ENCODE measurements around the gene BCAN. TPM values are rescaled to one million over a fixed set of nuclear protein-coding genes. Genes with fewer than 3 reads are reported as not detected.

The BCAN gene
- total RNA-seq, 1 donor from 2014 or later = 2.1 TPM

GRCh38 chr1:156644146-156644545, 2.2 kb downstream of the BCAN start:
- no peak for DNase-seq

GRCh38 chr1:156644640-156645039, 2.7 kb downstream of the BCAN start:
- no peak for DNase-seq

GRCh38 chr1:156645056-156645455, 3.1 kb downstream of the BCAN start:
- DNase-seq = no peak

- DNase-seq = no peak
These were observed 3.7 kb downstream of the BCAN start for GRCh38 chr1:156645666-156646065.

- DNase-seq = no peak
These were observed 4.9 kb downstream of the BCAN start for GRCh38 chr1:156646738-156647211.

- no peak for DNase-seq
These were observed 5.4 kb downstream of the BCAN start for GRCh38 chr1:156647351-156647750.

- DNase-seq = no peak
These were observed 6.6 kb downstream of the BCAN start for GRCh38 chr1:156648496-156648895.

GRCh38 chr1:156648951-156649350, 7.0 kb downstream of the BCAN start:
- DNase-seq = no peak

- no peak for DNase-seq
These were observed 10.4 kb downstream of the BCAN start for GRCh38 chr1:156652131-156652991.

- DNase-seq = no peak
These were observed 11.1 kb downstream of the BCAN start for GRCh38 chr1:156652992-156653355.

GRCh38 chr1:156654700-156655099, 12.8 kb downstream of the BCAN start:
- DNase-seq = no peak

- no peak for DNase-seq
These were observed 13.4 kb downstream of the BCAN start for GRCh38 chr1:156655151-156655903.

- no peak for DNase-seq
These were observed 14.1 kb downstream of the BCAN start for GRCh38 chr1:156655904-156656516.

GRCh38 chr1:156656806-156657740, 15.2 kb downstream of the BCAN start:
- peak; percentile 74 for DNase-seq

- no peak for DNase-seq
These were observed 15.9 kb downstream of the BCAN start for GRCh38 chr1:156657741-156658319.

GRCh38 chr1:156658496-156658895, 16.6 kb downstream of the BCAN start:
- no peak for DNase-seq

GRCh38 chr1:156658945-156659574, 17.1 kb downstream of the BCAN start:
- DNase-seq = no peak

- peak; percentile 43 for DNase-seq
These were observed 17.7 kb downstream of the BCAN start for GRCh38 chr1:156659661-156659987.

GRCh38 chr1:156659988-156660751, 18.3 kb downstream of the BCAN start:
- DNase-seq = peak; percentile 95

- DNase-seq = no peak
These were observed 18.8 kb downstream of the BCAN start for GRCh38 chr1:156660752-156661112.

All from skin of body (tissue), 2 donors.